Measurements from ENCODE around the gene TNFRSF14.

TNFRSF14 gene

GRCh38 chr1:2523891-2524609 lies 32.1 kb upstream of the TNFRSF14 start:
- DNase-seq (ENCODE audit: low read depth): no peak

- DNase-seq (ENCODE audit: low read depth): no peak
Observed at GRCh38 chr1:2525572-2525919, 30.6 kb upstream of the TNFRSF14 start.

- peak; percentile 89 for DNase-seq (ENCODE audit: low read depth)
Observed at GRCh38 chr1:2525920-2526823, 30.0 kb upstream of the TNFRSF14 start, which contains the start of gene PANK4. PANK4 (minus strand) TSS chr1:2526596; CDS start chr1:2526587, 9 bp downstream.

GRCh38 chr1:2526824-2527555 lies 29.2 kb upstream of the TNFRSF14 start:
- peak; percentile 27 for DNase-seq (ENCODE audit: low read depth)

GRCh38 chr1:2527556-2527860 lies 28.7 kb upstream of the TNFRSF14 start:
- DNase-seq (ENCODE audit: low read depth): no peak

- no peak for DNase-seq (ENCODE audit: low read depth)
Observed at GRCh38 chr1:2528016-2528415, 28.2 kb upstream of the TNFRSF14 start.

- DNase-seq (ENCODE audit: low read depth): no peak
Observed at GRCh38 chr1:2528611-2528965, 27.6 kb upstream of the TNFRSF14 start.

- DNase-seq (ENCODE audit: low read depth): no peak
Observed at GRCh38 chr1:2528966-2529783, 27.0 kb upstream of the TNFRSF14 start.

GRCh38 chr1:2529784-2530512 lies 26.2 kb upstream of the TNFRSF14 start, which contains the start of gene HES5:
HES5 (minus strand) TSS chr1:2530263; CDS start chr1:2530164, 99 bp downstream.
- DNase-seq (ENCODE audit: low read depth): no peak

- no peak for DNase-seq (ENCODE audit: low read depth)
Observed at GRCh38 chr1:2530513-2531361, 25.4 kb upstream of the TNFRSF14 start.

GRCh38 chr1:2532485-2533160 lies 23.5 kb upstream of the TNFRSF14 start:
- DNase-seq (ENCODE audit: low read depth): no peak

GRCh38 chr1:2533365-2533764 lies 22.8 kb upstream of the TNFRSF14 start:
- no peak for DNase-seq (ENCODE audit: low read depth)

- DNase-seq (ENCODE audit: low read depth): no peak
Observed at GRCh38 chr1:2534315-2534686, 21.9 kb upstream of the TNFRSF14 start.

GRCh38 chr1:2534687-2535441 lies 21.3 kb upstream of the TNFRSF14 start:
- DNase-seq (ENCODE audit: low read depth): no peak

GRCh38 chr1:2535455-2535854 lies 20.7 kb upstream of the TNFRSF14 start:
- no peak for DNase-seq (ENCODE audit: low read depth)

- no peak for DNase-seq (ENCODE audit: low read depth)
Observed at GRCh38 chr1:2535981-2536380, 20.2 kb upstream of the TNFRSF14 start.

GRCh38 chr1:2537784-2538115 lies 18.4 kb upstream of the TNFRSF14 start:
- DNase-seq (ENCODE audit: low read depth): no peak

GRCh38 chr1:2538376-2538775 lies 17.8 kb upstream of the TNFRSF14 start:
- DNase-seq (ENCODE audit: low read depth): no peak

- DNase-seq (ENCODE audit: low read depth): no peak
Observed at GRCh38 chr1:2538872-2539271, 17.3 kb upstream of the TNFRSF14 start.
